Endothelial cell of umbilical vein (primary cell): ENCODE results near the gene ATP8A2. TPM values are rescaled to one million over a fixed set of nuclear protein-coding genes. Genes with fewer than 3 reads are reported as not detected.
A peak's percentile ranks its signal among the peaks of the same experiment; 100 is the strongest.

Experiments
- Bru-seq: library from RNA; stranded (reverse); fragments of 400-500 nt; gene quantifications from one replicate; lab custom pipeline; 2021; lab: Mats Ljungman, UMichigan
- BruChase-seq, 2 experiments: library from RNA; stranded (reverse); fragments of 400-500 nt; gene quantifications; one replicate each; lab custom pipeline; 2021; lab: Mats Ljungman, UMichigan
- BruUV-seq: library from RNA; stranded (reverse); fragments of 400-500 nt; replicated peaks from 2 replicates; lab custom pipeline; 2021; lab: Mats Ljungman, UMichigan
- CTCF ChIA-PET: fragments of 300-600, 350-600 bp; sonication (Branson Sonifier 250); formaldehyde crosslinking; loops from one replicate; lab custom pipeline; 2021; ENCODE audit warnings: antibody characterized with exemption, inconsistent platforms; lab: Charles Lee
- POLR2A ChIA-PET: fragments of 300-600, 350-600 bp; sonication (Branson Sonifier 250); formaldehyde crosslinking; loops from one replicate; lab custom pipeline; 2021; ENCODE audit warnings: antibody characterized with exemption, inconsistent platforms; lab: Charles Lee
- DNase-seq: peaks from one replicate; pipeline ENCODE4 v3.0.0-alpha.2; 2011; ENCODE audit warnings: low read depth, low spot score
- FAIRE-seq: peaks from 2 replicates; lab custom pipeline; 2011; peaks lifted over from hg19 to GRCh38; lab: Jason Lieb, UNC
- H2AFZ ChIP-seq: 2 replicates; pipeline ENCODE4 v1.6.0; 2012; ENCODE audit warnings: low read depth, low read length, control low read depth, inconsistent platforms
- H3K27ac ChIP-seq: 2 replicates; pipeline ENCODE4 v1.5.1; 2011; ENCODE audit warnings: low read depth, mild to moderate bottlenecking, control low read depth, low read length, moderate library complexity; ENCODE audit not compliant: insufficient read depth
- H3K27me3 ChIP-seq, 2 experiments: 2 replicates each; pipeline versions ENCODE4 v1.6.0 to v1.6.1; 2011; ENCODE audit warnings: low read length in 2 of 2, mixed read lengths in 1 of 2; ENCODE audit not compliant: control insufficient read depth in 2 of 2, insufficient read depth in 2 of 2
- H3K36me3 ChIP-seq, 2 experiments: 2 replicates in 1 of 2; 3 replicates in 1 of 2; pipeline ENCODE4 v1.5.1; 2011; ENCODE audit warnings: low read length in 2 of 2, mild to moderate bottlenecking in 1 of 2, moderate library complexity in 1 of 2; ENCODE audit not compliant: control insufficient read depth in 2 of 2, insufficient read depth in 2 of 2; ENCODE audit errors: extremely low read depth in 1 of 2
- H3K4me1 ChIP-seq: 3 replicates; pipeline ENCODE4 v1.5.1; 2011; ENCODE audit warnings: mild to moderate bottlenecking, low read length; ENCODE audit not compliant: control insufficient read depth, insufficient read depth; ENCODE audit errors: extremely low read depth
- H3K4me2 ChIP-seq: 2 replicates; pipeline ENCODE4 v1.6.1; 2011; ENCODE audit warnings: low read length, control low read depth, mixed read lengths; ENCODE audit not compliant: insufficient read depth
- H3K4me3 ChIP-seq, 3 experiments: fragments of 200-600 bp in 1 of 3; sonication (generic), shearing (Covaris generic) in 1 of 3; replicated peaks in 1 of 3; 2 replicates each; pipeline ENCODE4 v1.5.1; 2011 to 2016; ENCODE audit warnings: control low read depth in 3 of 3, low read length in 3 of 3, mild to moderate bottlenecking in 2 of 3, inconsistent platforms in 1 of 3, low read depth in 1 of 3, moderate library complexity in 1 of 3; ENCODE audit not compliant: insufficient read depth in 1 of 3
- H3K79me2 ChIP-seq: 2 replicates; pipeline ENCODE4 v1.6.0; 2012; ENCODE audit warnings: low read length, inconsistent platforms; ENCODE audit not compliant: control insufficient read depth, insufficient read depth
- H3K9ac ChIP-seq: replicated peaks from 2 replicates; pipeline ENCODE3; 2011; ENCODE audit warnings: low read length, control low read depth; ENCODE audit not compliant: insufficient read depth; ENCODE audit errors: extremely low read depth
- H3K9me1 ChIP-seq: replicated peaks from 3 replicates; pipeline ENCODE4 v1.6.0; 2011; ENCODE audit warnings: mild to moderate bottlenecking, low read length; ENCODE audit not compliant: control insufficient read depth, insufficient read depth; ENCODE audit errors: extremely low read depth
- H3K9me3 ChIP-seq: replicated peaks from 2 replicates; pipeline ENCODE4 v1.5.1; 2012; ENCODE audit warnings: low read length, inconsistent platforms; ENCODE audit not compliant: control insufficient read depth, insufficient read depth
- H4K20me1 ChIP-seq: replicated peaks from 2 replicates; pipeline ENCODE3; 2011; ENCODE audit warnings: mild to moderate bottlenecking, low read length; ENCODE audit not compliant: control insufficient read depth, insufficient read depth; ENCODE audit errors: extremely low read depth
- CTCF ChIP-seq, 2 donors: IDR thresholded peaks; 1 replicate in 1 of 2; 2 replicates in 1 of 2; pipeline ENCODE4 v1.5.1; 2011; ENCODE audit warnings: low read length in 2 of 2, mild to moderate bottlenecking in 2 of 2, moderate library complexity in 2 of 2, control low read depth in 1 of 2, inconsistent platforms in 1 of 2, low read depth in 1 of 2; ENCODE audit not compliant: insufficient read depth in 1 of 2; ENCODE audit errors: extremely low read depth in 1 of 2
- EZH2 ChIP-seq: IDR thresholded peaks from 2 replicates; pipeline ENCODE4 v1.6.1; 2012; ENCODE audit warnings: borderline replicate concordance, low read depth, mild to moderate bottlenecking, moderate library complexity, low read length, inconsistent platforms; ENCODE audit not compliant: severe bottlenecking
- FOS ChIP-seq: IDR thresholded peaks from 2 replicates; pipeline ENCODE4 v1.6.1; 2011; ENCODE audit warnings: mild to moderate bottlenecking, low read length, moderate library complexity, borderline replicate concordance; ENCODE audit not compliant: insufficient read depth
- MAX ChIP-seq: IDR thresholded peaks from 2 replicates; pipeline ENCODE4 v1.6.1; 2011; ENCODE audit not compliant: insufficient read depth, insufficient read length
- dilution Hi-C: fragments of 300-500 bp; cut with MboI; formaldehyde crosslinking; loops from one replicate; pipeline ENCODE4 v1.15.0; 2019; ENCODE audit warnings: low sequenced_read_pairs; ENCODE audit not compliant: extremely low pct_ligation_motif_present
- intact Hi-C: fragments of 100-400 bp; cut with micrococcal nuclease; formaldehyde crosslinking; loops from one replicate; pipeline ENCODE4 v1.10.0; 2022
- long read RNA-seq: library from polyadenylated mRNA; stranded (forward); transcript quantifications from one replicate; pipeline ENCODE4 v2.0.0, GENCODE V29; 2021
- polyA minus RNA-seq, 3 experiments: library from RNA; depleted of rRNA, polyadenylated mRNA; stranded (reverse); fragments of >200 nt; gene quantifications; 1 replicate in 1 of 3; 2 replicates in 2 of 3; pipeline ENCODE4 v1.2.3, GENCODE V29; 2011
- polyA plus RNA-seq, 4 experiments: library from polyadenylated mRNA; depleted of rRNA in 3 of 4; stranded (reverse) in 3 of 4; unstranded in 1 of 4; fragments of >200 nt; gene quantifications; 2 replicates each; pipeline versions ENCODE4 v1.2.1 to v1.2.3, GENCODE V29; 2011 to 2012; ENCODE audit warnings: missing spikeins in 1 of 4
- total RNA-seq: library from RNA; stranded (reverse); gene quantifications from 2 replicates; pipeline ENCODE4 v1.2.3, GENCODE V29; 2021

ATP8A2 gene
- total RNA-seq (0.35 and 0.49 TPM in 2 replicates), polyA plus RNA-seq (0.11 and 0.14 TPM in 2 replicates), polyA minus RNA-seq (0.05 and 0.13 TPM in 2 replicates), Bru-seq, nascent RNA (percentile 9 among the genes with signal in this experiment), BruChase-seq, experiment 1, labeled RNA remaining after a 6-hour chase (percentile 7 among the genes with signal in this experiment), BruChase-seq, experiment 2, labeled RNA remaining after a 2-hour chase (percentile 8 among the genes with signal in this experiment)
- 0.14 and 0.17 TPM in 2 replicates for polyA plus RNA-seq (2011; cell fraction: cytosol; rRNA removed)
- 0.10 and 0.11 TPM in 2 replicates for polyA plus RNA-seq (2011; cell fraction: nucleus; rRNA removed)
- polyA plus RNA-seq (2012), result 0.01 and 0.09 TPM in 2 replicates
- polyA minus RNA-seq (2011; cell fraction: cytosol; rRNA and poly(A)+ RNA removed), result not detected
- 0.05 and 0.14 TPM in 2 replicates for polyA minus RNA-seq (2011; cell fraction: nucleus; rRNA and poly(A)+ RNA removed)
- long read RNA-seq, partial matches to known transcripts, result 3 of 18 reads
- long read RNA-seq, other reads (novel, unspliced or antisense), result 15 of 18 reads

GRCh38 chr13:25371875-25372283 lies at the start of gene ATP8A2:
Gene ATP8A2 (plus strand): TSS chr13:25371974. CDS start chr13:25372213, 239 bp downstream.
- H4K20me1 ChIP-seq, result no peaks in the 10 kb centered on the region
- H2AFZ ChIP-seq, result peak within 1 kb of the TSS; percentile 21
- H3K27me3 ChIP-seq, result peaks cover 51 to 56% of the 10 kb centered on the region in 2 experiments
- H3K4me1 ChIP-seq, result peaks cover 3% of the 10 kb centered on the region
- no TSS peak for BruUV-seq
- DNase-seq, result no peak
- TF ChIP-seq CTCF (IDR thresholded peaks at IDR 0.05; ENCODE audit: extremely low read depth in 1 of 2, insufficient read depth in 1 of 2, low read depth in 1 of 2, low read length in 2 of 2) (no peak), EZH2 (peak; percentile 97)
- H3K4me2 ChIP-seq, result peak within 1 kb of the TSS; percentile 21
- no peak for FAIRE-seq
- peak within 1 kb of the TSS in 1 of 3 experiments; percentile 9 for H3K4me3 ChIP-seq
- dilution Hi-C loops, result no loop called here
- ChIA-PET CTCF (interaction anchor here (0.6 kb wide), 1 partner anchor 1940 kb away, joined by 3 read pairs; no protein-coding TSS in a partner anchor), POLR2A (no interaction called here)
- H3K36me3 ChIP-seq, result no peaks in the 10 kb centered on the region
- H3K9ac ChIP-seq, result no peak within 1 kb of the TSS
- no peaks in the 10 kb centered on the region for H3K79me2 ChIP-seq
- H3K27ac ChIP-seq, result no peak within 1 kb of the TSS
- intact Hi-C loops, result no loop called here
- no peaks in the 10 kb centered on the region for H3K9me3 ChIP-seq
- H3K9me1 ChIP-seq, result no peaks in the 10 kb centered on the region

GRCh38 chr13:25324100-25324499 lies 47.7 kb upstream of the ATP8A2 start:
- H3K4me1 ChIP-seq, result no peaks in the 10 kb centered on the region
- no peak overlapping the region for H3K9ac ChIP-seq
- FAIRE-seq (no peak), DNase-seq (no peak)
- no peak overlapping the region for H3K27ac ChIP-seq
- peaks cover 0 to 25% of the 10 kb centered on the region in 2 experiments for H3K36me3 ChIP-seq
- ChIA-PET CTCF (interaction anchor here (1.3 to 1.7 kb wide), 3 partner anchors 9 to 52 kb away, joined by 3 to 6 read pairs (median 4); no protein-coding TSS in a partner anchor), POLR2A (no interaction called here)
- H3K79me2 ChIP-seq, result no peaks in the 10 kb centered on the region
- no peak overlapping the region for H2AFZ ChIP-seq
- peaks cover 3% of the 10 kb centered on the region for H4K20me1 ChIP-seq
- H3K9me1 ChIP-seq, result no peaks in the 10 kb centered on the region
- H3K4me2 ChIP-seq, result no peak overlapping the region
- intact Hi-C loops, result no loop called here
- H3K27me3 ChIP-seq, result no peaks in the 10 kb centered on the region
- BruUV-seq, result no TSS peak
- H3K4me3 ChIP-seq, result no peak overlapping the region
- TF ChIP-seq EZH2 (no peak), FOS (no peak), MAX (no peak)
- H3K9me3 ChIP-seq, result no peaks in the 10 kb centered on the region
- dilution Hi-C loops, result no loop called here
